Stomach smooth muscle (tissue), 2 donors: Measurements from ENCODE around the gene EXD1.

Source experiments
- H3K27ac ChIP-seq: one replicate; pipeline ENCODE4 v1.7.0; 2013; ENCODE audit warnings: mild to moderate bottlenecking, low read length, inconsistent platforms
- H3K27me3 ChIP-seq, 2 donors: one replicate each; pipeline ENCODE4 v1.7.0; 2013; ENCODE audit warnings: low read length in 2 of 2; ENCODE audit not compliant: insufficient read depth in 2 of 2, control insufficient read depth in 1 of 2
- H3K36me3 ChIP-seq, 2 donors: one replicate each; pipeline ENCODE4 v1.7.0; 2013; ENCODE audit warnings: low read length in 2 of 2; ENCODE audit not compliant: control insufficient read depth in 2 of 2, insufficient read depth in 2 of 2
- H3K4me1 ChIP-seq: one replicate; pipeline ENCODE4 v1.7.0; 2013; ENCODE audit warnings: low read length; ENCODE audit not compliant: control insufficient read depth, insufficient read depth
- H3K4me3 ChIP-seq, 2 donors: one replicate each; pipeline ENCODE4 v1.7.0; 2013; ENCODE audit warnings: low read length in 2 of 2
- H3K9ac ChIP-seq, 2 donors: one replicate each; pipeline ENCODE4 v1.7.0; 2013; ENCODE audit warnings: low read length in 2 of 2, mild to moderate bottlenecking in 1 of 2
- H3K9me3 ChIP-seq, 2 donors: one replicate each; pipeline ENCODE4 v1.7.0; 2013; ENCODE audit warnings: low read length in 2 of 2; ENCODE audit not compliant: control insufficient read depth in 2 of 2
- donor health status: healthy.
- donor health status: Pancreatic carcinoma.

The EXD1 gene

DNA sequence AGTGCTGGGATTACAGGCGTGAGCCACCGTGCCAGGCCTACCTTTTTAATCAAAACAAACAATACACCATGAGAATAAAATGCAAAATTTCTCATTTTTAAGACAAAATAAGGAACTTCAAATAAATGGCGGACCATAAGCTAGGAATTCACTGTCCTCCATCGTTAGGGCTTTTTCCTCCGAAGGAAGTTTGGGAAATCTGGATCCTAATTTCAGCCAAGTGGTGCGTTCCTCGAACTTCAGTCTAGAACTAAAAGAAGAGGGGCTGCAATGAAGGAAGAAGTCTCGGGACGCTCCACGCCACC, 260 bp downstream of the EXD1 start:
- Histone ChIP-seq H3K36me3 (no peaks in the 10 kb centered on the region), H3K4me3 (peak overlapping the region; percentile 70 to 97), H3K9ac (peak overlapping the region; percentile 58 to 70), H3K27ac (peak overlapping the region; percentile 89), H3K4me1 (peaks cover 16% of the 10 kb centered on the region), H3K27me3 (no peaks in the 10 kb centered on the region), H3K9me3 (no peaks in the 10 kb centered on the region)

- no peak overlapping the region for H3K9ac ChIP-seq
- H3K27ac ChIP-seq: no peak overlapping the region
- no peak overlapping the region for H3K4me3 ChIP-seq
- H3K9me3 ChIP-seq: no peaks in the 10 kb centered on the region
- H3K27me3 ChIP-seq: peaks cover 0 to 3% of the 10 kb centered on the region in 2 donors
- no peaks in the 10 kb centered on the region for H3K36me3 ChIP-seq
- H3K4me1 ChIP-seq: no peaks in the 10 kb centered on the region
Measured at GRCh38 chr15:41219381-41219780, 11.2 kb downstream of the EXD1 start.

GRCh38 chr15:41218851-41219250, 11.7 kb downstream of the EXD1 start:
- Histone ChIP-seq H3K27me3 (peaks cover 0 to 3% of the 10 kb centered on the region in 2 donors), H3K9ac (no peak overlapping the region), H3K4me1 (no peaks in the 10 kb centered on the region), H3K9me3 (no peaks in the 10 kb centered on the region), H3K27ac (no peak overlapping the region), H3K36me3 (no peaks in the 10 kb centered on the region), H3K4me3 (no peak overlapping the region)

GRCh38 chr15:41215708-41216107, 14.8 kb downstream of the EXD1 start:
- Histone ChIP-seq H3K4me1 (no peaks in the 10 kb centered on the region), H3K9ac (no peak overlapping the region), H3K27ac (no peak overlapping the region), H3K27me3 (peaks cover 2 to 3% of the 10 kb centered on the region in 2 donors), H3K9me3 (no peaks in the 10 kb centered on the region), H3K4me3 (no peak overlapping the region), H3K36me3 (no peaks in the 10 kb centered on the region)

DNA sequence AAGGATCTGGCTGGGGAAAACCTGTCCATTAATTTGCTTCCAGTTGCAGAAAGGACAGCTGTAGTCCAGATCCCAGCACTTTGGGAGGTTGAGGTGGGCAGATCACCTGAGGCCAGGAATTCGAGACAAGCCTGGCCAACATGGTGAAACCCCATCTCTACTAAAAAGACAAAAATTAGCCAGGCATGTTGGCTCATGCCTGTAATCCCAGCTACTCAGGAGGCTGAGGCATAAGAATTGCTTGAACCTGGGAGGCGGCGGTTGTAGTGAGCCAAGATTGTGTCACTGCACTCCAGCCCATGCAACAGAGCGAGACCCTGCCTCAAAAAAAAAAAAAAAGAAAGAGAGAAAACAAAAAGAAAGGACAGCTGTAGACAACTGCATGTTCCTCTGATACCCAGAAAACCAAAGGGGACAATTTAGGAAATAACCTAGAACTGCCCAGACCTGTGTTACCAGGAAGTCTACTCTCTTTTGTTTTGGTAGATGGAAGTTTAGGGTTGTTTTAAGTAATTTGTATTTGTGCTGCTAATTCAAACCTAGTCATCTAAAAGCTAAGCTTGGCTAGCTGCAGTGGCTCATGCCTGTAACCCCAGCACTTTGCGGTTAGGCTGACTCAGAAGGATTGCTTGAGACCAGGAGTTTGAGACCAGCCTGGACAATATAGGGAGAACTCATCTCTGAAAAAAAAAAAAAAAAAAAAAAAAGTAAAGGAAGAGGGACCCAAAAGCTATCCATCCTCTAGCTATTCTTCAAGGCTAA, 22.7 kb downstream of the EXD1 start:
- Histone ChIP-seq H3K4me1 (no peaks in the 10 kb centered on the region), H3K9me3 (no peaks in the 10 kb centered on the region), H3K4me3 (no peak overlapping the region), H3K9ac (no peak overlapping the region), H3K27ac (no peak overlapping the region), H3K36me3 (no peaks in the 10 kb centered on the region), H3K27me3 (peaks cover 0 to 2% of the 10 kb centered on the region in 2 donors)

- Histone ChIP-seq H3K9ac (no peak overlapping the region), H3K4me1 (no peaks in the 10 kb centered on the region), H3K4me3 (no peak overlapping the region), H3K27me3 (no peaks in the 10 kb centered on the region), H3K36me3 (no peaks in the 10 kb centered on the region), H3K9me3 (no peaks in the 10 kb centered on the region), H3K27ac (no peak overlapping the region)
Measured at GRCh38 chr15:41205315-41205714, 25.2 kb downstream of the EXD1 start.

GRCh38 chr15:41203395-41203794, 27.2 kb downstream of the EXD1 start:
- Histone ChIP-seq H3K4me1 (no peaks in the 10 kb centered on the region), H3K9ac (no peak overlapping the region), H3K27me3 (no peaks in the 10 kb centered on the region), H3K9me3 (no peaks in the 10 kb centered on the region), H3K36me3 (no peaks in the 10 kb centered on the region), H3K27ac (no peak overlapping the region), H3K4me3 (no peak overlapping the region)

DNA sequence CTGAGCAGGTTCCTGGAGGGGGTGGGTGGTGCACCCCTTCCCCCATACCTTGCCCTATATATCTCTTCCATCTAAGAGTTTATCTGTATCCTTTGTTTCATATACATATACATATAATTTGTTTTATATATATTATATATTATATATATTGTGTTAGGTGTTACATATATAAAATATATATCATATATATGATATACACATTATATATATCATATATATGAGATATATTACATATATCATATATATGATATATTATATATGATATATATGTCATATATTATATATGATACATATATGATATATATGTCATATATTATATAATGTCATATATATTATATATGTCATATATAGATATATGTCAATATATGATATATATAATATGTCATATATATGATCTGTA, 31.1 kb downstream of the EXD1 start:
- H3K4me3 ChIP-seq: no peak overlapping the region

DNA sequence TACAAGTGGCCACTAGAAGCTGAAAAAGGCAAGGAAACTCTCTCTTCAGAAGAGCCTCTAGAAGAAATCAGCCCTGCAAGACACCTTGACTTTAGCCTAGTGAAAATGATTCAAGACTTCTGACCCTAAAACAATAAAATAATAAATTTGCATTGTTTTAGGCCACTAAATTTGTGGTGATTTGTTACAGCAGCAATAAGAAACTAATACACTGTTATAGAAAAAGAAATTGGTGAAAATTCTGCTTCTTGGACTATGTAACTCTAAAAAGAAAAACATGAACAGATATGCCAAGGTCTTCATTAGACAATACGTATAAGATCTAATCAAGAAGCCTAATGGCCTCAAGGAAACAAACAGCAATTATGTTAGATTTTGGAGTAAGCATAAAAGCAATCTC, 36.1 kb downstream of the EXD1 start:
- H3K4me3 ChIP-seq: no peak overlapping the region
- H3K9me3 ChIP-seq: no peaks in the 10 kb centered on the region
- H3K9ac ChIP-seq: no peak overlapping the region
- H3K4me1 ChIP-seq: no peaks in the 10 kb centered on the region
- H3K27me3 ChIP-seq: no peaks in the 10 kb centered on the region
- no peak overlapping the region for H3K27ac ChIP-seq
- no peaks in the 10 kb centered on the region for H3K36me3 ChIP-seq

More for the DNA sequence above, 31.1 kb downstream of the EXD1 start:
- H3K36me3 ChIP-seq: no peaks in the 10 kb centered on the region
- no peak overlapping the region for H3K27ac ChIP-seq
- no peak overlapping the region for H3K9ac ChIP-seq
- no peaks in the 10 kb centered on the region for H3K27me3 ChIP-seq
- no peaks in the 10 kb centered on the region for H3K9me3 ChIP-seq
- no peaks in the 10 kb centered on the region for H3K4me1 ChIP-seq

DNA sequence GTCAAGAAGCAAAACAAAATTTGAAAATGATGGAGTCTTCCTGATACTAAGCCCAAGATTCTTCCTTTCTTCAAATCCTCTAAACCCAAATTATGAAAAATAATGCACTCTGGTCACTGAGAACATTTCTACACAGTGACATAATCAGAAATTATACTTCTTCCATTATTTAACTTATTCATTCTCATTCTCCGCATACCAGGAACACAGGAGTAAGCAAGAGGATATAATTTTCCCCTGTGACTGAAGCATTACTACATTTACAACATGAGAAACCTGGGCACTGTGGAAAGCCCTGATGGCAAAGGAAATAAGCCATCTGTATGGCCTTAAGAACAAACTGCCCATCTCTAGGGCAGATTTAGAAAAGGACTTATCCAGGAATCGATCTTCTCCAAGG, 47.0 kb downstream of the EXD1 start:
- Histone ChIP-seq H3K4me3 (no peak overlapping the region), H3K9me3 (no peaks in the 10 kb centered on the region), H3K27me3 (no peaks in the 10 kb centered on the region)

DNA sequence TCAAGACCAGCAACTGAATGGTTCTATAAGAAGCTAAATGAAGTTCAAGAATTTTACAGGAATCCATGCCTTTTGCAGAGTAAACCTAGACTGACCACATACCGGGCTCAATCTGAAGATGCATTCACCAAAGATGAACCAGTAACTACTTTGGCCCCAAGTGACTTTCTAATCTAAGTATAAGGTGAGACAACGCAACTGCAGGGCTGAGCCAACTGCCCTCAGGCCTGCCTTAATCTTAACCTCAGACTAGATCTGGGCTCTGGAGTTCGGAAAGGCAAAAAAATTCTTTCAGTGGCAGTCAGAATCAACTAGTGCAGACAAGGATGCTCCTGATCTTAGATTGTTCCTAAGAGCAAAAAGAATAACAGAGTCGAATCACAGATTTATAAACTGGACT, 48.3 kb downstream of the EXD1 start:
- Histone ChIP-seq H3K4me3 (no peak overlapping the region), H3K4me1 (no peaks in the 10 kb centered on the region), H3K27ac (no peak overlapping the region), H3K9me3 (no peaks in the 10 kb centered on the region), H3K9ac (no peak overlapping the region), H3K36me3 (no peaks in the 10 kb centered on the region), H3K27me3 (no peaks in the 10 kb centered on the region)

More for the DNA sequence above, 47.0 kb downstream of the EXD1 start:
- no peak overlapping the region for H3K9ac ChIP-seq
- H3K27ac ChIP-seq: no peak overlapping the region
- no peaks in the 10 kb centered on the region for H3K4me1 ChIP-seq
- no peaks in the 10 kb centered on the region for H3K36me3 ChIP-seq
